ENCODE data around the gene CNTN4. TPM values are rescaled to one million over a fixed set of nuclear protein-coding genes. Genes with fewer than 3 reads are reported as not detected.

Gene CNTN4
- total RNA-seq, 1 donor from 2014 or later: 23.0 TPM

GRCh38 chr3:2735392-2735894 lies 636.8 kb downstream of the CNTN4 start:
- no peaks in the 10 kb centered on the region for H3K4me1 Mint-ChIP-seq (ENCODE audit: low read depth, unreplicated experiment)
- no peaks in the 10 kb centered on the region for H3K27me3 Mint-ChIP-seq (ENCODE audit: unreplicated experiment)
- TF ChIP-seq CTCF (IDR thresholded peaks at IDR 0.05; ENCODE audit: partially characterized antibody, unreplicated experiment): no peak
- H3K27ac Mint-ChIP-seq (ENCODE audit: unreplicated experiment): no peak overlapping the region
- H3K4me3 Mint-ChIP-seq (ENCODE audit: unreplicated experiment): no peak overlapping the region
- DNase-seq: no peak
- no peaks in the 10 kb centered on the region for H3K9me3 Mint-ChIP-seq (ENCODE audit: unreplicated experiment)
- no peaks in the 10 kb centered on the region for H3K36me3 Mint-ChIP-seq (ENCODE audit: unreplicated experiment)

- H3K27ac Mint-ChIP-seq (ENCODE audit: unreplicated experiment): no peak overlapping the region
- no peak for DNase-seq
- no peaks in the 10 kb centered on the region for H3K36me3 Mint-ChIP-seq (ENCODE audit: unreplicated experiment)
- no peaks in the 10 kb centered on the region for H3K9me3 Mint-ChIP-seq (ENCODE audit: unreplicated experiment)
- H3K4me1 Mint-ChIP-seq (ENCODE audit: low read depth, unreplicated experiment): no peaks in the 10 kb centered on the region
- H3K27me3 Mint-ChIP-seq (ENCODE audit: unreplicated experiment): no peaks in the 10 kb centered on the region
- no peak for TF ChIP-seq CTCF (IDR thresholded peaks at IDR 0.05; ENCODE audit: partially characterized antibody, unreplicated experiment)
- no peak overlapping the region for H3K4me3 Mint-ChIP-seq (ENCODE audit: unreplicated experiment)
Observed at GRCh38 chr3:2741516-2741915, 642.9 kb downstream of the CNTN4 start.

GRCh38 chr3:2765002-2765579 lies 666.4 kb downstream of the CNTN4 start:
- Mint-ChIP-seq H3K36me3 (ENCODE audit: unreplicated experiment) (peaks cover 5% of the 10 kb centered on the region), H3K9me3 (ENCODE audit: unreplicated experiment) (no peaks in the 10 kb centered on the region), H3K4me1 (ENCODE audit: low read depth, unreplicated experiment) (peaks cover 10% of the 10 kb centered on the region), H3K4me3 (ENCODE audit: unreplicated experiment) (no peak overlapping the region), H3K27me3 (ENCODE audit: unreplicated experiment) (peaks cover 2% of the 10 kb centered on the region), H3K27ac (ENCODE audit: unreplicated experiment) (no peak overlapping the region)
- no peak for TF ChIP-seq CTCF (IDR thresholded peaks at IDR 0.05; ENCODE audit: partially characterized antibody, unreplicated experiment)
- no peak for DNase-seq

GRCh38 chr3:2770451-2770850 lies 671.8 kb downstream of the CNTN4 start:
- Mint-ChIP-seq H3K4me3 (ENCODE audit: unreplicated experiment) (no peak overlapping the region), H3K4me1 (ENCODE audit: low read depth, unreplicated experiment) (peaks cover 16% of the 10 kb centered on the region), H3K27ac (ENCODE audit: unreplicated experiment) (no peak overlapping the region), H3K9me3 (ENCODE audit: unreplicated experiment) (no peaks in the 10 kb centered on the region), H3K27me3 (ENCODE audit: unreplicated experiment) (peaks cover 2% of the 10 kb centered on the region), H3K36me3 (ENCODE audit: unreplicated experiment) (no peaks in the 10 kb centered on the region)
- DNase-seq: no peak
- no peak for TF ChIP-seq CTCF (IDR thresholded peaks at IDR 0.05; ENCODE audit: partially characterized antibody, unreplicated experiment)

- H3K4me3 Mint-ChIP-seq (ENCODE audit: unreplicated experiment): no peak overlapping the region
- no peak for TF ChIP-seq CTCF (IDR thresholded peaks at IDR 0.05; ENCODE audit: partially characterized antibody, unreplicated experiment)
- no peak for DNase-seq
- H3K27ac Mint-ChIP-seq (ENCODE audit: unreplicated experiment): no peak overlapping the region
- peaks cover 2% of the 10 kb centered on the region for H3K27me3 Mint-ChIP-seq (ENCODE audit: unreplicated experiment)
- no peaks in the 10 kb centered on the region for H3K36me3 Mint-ChIP-seq (ENCODE audit: unreplicated experiment)
- no peaks in the 10 kb centered on the region for H3K9me3 Mint-ChIP-seq (ENCODE audit: unreplicated experiment)
- peaks cover 16% of the 10 kb centered on the region for H3K4me1 Mint-ChIP-seq (ENCODE audit: low read depth, unreplicated experiment)
Observed at GRCh38 chr3:2771193-2771592, 672.5 kb downstream of the CNTN4 start.
